Activated naive CD4-positive, alpha-beta T cell treated with anti-CD3 and anti-CD28 coated beads, Interleukin-2, amount 50 U/mL, for 24 hours (primary cell): ENCODE data around the gene MCOLN2.
"Not testable (repeated sequence)": the region's sequence is repeated elsewhere in the genome, so short reads cannot be mapped to it uniquely, and the experiment has no call there.

Experiments
- H3K27ac Mint-ChIP-seq: one replicate; pipeline ENCODE4 v1.8.0; 2021; ENCODE audit warnings: mild to moderate bottlenecking, mixed read lengths
- H3K27me3 Mint-ChIP-seq: one replicate; pipeline ENCODE4 v1.8.0; 2021; ENCODE audit warnings: mixed read lengths
- H3K36me3 Mint-ChIP-seq: one replicate; pipeline ENCODE4 v1.8.0; 2021; ENCODE audit warnings: mixed read lengths
- H3K4me1 Mint-ChIP-seq: one replicate; pipeline ENCODE4 v1.8.0; 2021; ENCODE audit warnings: mixed read lengths
- H3K4me3 Mint-ChIP-seq: one replicate; pipeline ENCODE4 v1.8.0; 2021; ENCODE audit warnings: mild to moderate bottlenecking, mixed read lengths
- H3K9me3 Mint-ChIP-seq: one replicate; pipeline ENCODE4 v1.8.0; 2021; ENCODE audit warnings: mixed read lengths

MCOLN2 gene

GRCh38 chr1:84997667-84998600 is 1.0 kb upstream of the MCOLN2 start:
- Mint-ChIP-seq H3K27ac (peak overlapping the region; percentile 73), H3K9me3 (no peaks in the 10 kb centered on the region), H3K27me3 (peaks cover 26% of the 10 kb centered on the region), H3K4me1 (peaks cover 15% of the 10 kb centered on the region), H3K4me3 (peak overlapping the region; percentile 90), H3K36me3 (peaks cover 1% of the 10 kb centered on the region)

- Mint-ChIP-seq H3K4me1 (peaks cover 15% of the 10 kb centered on the region), H3K9me3 (no peaks in the 10 kb centered on the region), H3K27ac (no peak overlapping the region), H3K4me3 (peak overlapping the region; percentile 85), H3K27me3 (peaks cover 22% of the 10 kb centered on the region), H3K36me3 (peaks cover 1% of the 10 kb centered on the region)
Observed at GRCh38 chr1:84995484-84996334, 1.2 kb downstream of the MCOLN2 start.

GRCh38 chr1:84991097-84991920 is 5.6 kb downstream of the MCOLN2 start:
- Mint-ChIP-seq H3K9me3 (no peaks in the 10 kb centered on the region), H3K27ac (no peak overlapping the region), H3K4me3 (no peak overlapping the region), H3K4me1 (peaks cover 9% of the 10 kb centered on the region), H3K36me3 (no peaks in the 10 kb centered on the region), H3K27me3 (no peaks in the 10 kb centered on the region)

GRCh38 chr1:84988588-84988987 is 8.3 kb downstream of the MCOLN2 start:
- H3K9me3 Mint-ChIP-seq, result no peaks in the 10 kb centered on the region
- peak overlapping the region; percentile 0 for H3K27ac Mint-ChIP-seq
- peak overlapping the region; percentile 31 for H3K4me3 Mint-ChIP-seq
- H3K36me3 Mint-ChIP-seq, result peaks cover 3% of the 10 kb centered on the region
- no peaks in the 10 kb centered on the region for H3K27me3 Mint-ChIP-seq
- H3K4me1 Mint-ChIP-seq, result peaks cover 9% of the 10 kb centered on the region

- not testable (repeated sequence) for H3K4me1 Mint-ChIP-seq, H3K4me3 Mint-ChIP-seq, H3K27me3 Mint-ChIP-seq, H3K36me3 Mint-ChIP-seq, H3K27ac Mint-ChIP-seq, H3K9me3 Mint-ChIP-seq
Observed at GRCh38 chr1:84986561-84986960, 10.4 kb downstream of the MCOLN2 start.

GRCh38 chr1:84985365-84985764 is 11.5 kb downstream of the MCOLN2 start:
- Mint-ChIP-seq H3K4me3 (no peak overlapping the region), H3K4me1 (peaks cover 9% of the 10 kb centered on the region), H3K36me3 (peaks cover 7% of the 10 kb centered on the region), H3K27me3 (peaks cover 5% of the 10 kb centered on the region), H3K27ac (no peak overlapping the region), H3K9me3 (peaks cover 11% of the 10 kb centered on the region)

- peaks cover 10% of the 10 kb centered on the region for H3K27me3 Mint-ChIP-seq
- peaks cover 9% of the 10 kb centered on the region for H3K36me3 Mint-ChIP-seq
- peaks cover 18% of the 10 kb centered on the region for H3K9me3 Mint-ChIP-seq
- H3K27ac Mint-ChIP-seq, result no peak overlapping the region
- no peak overlapping the region for H3K4me3 Mint-ChIP-seq
- no peaks in the 10 kb centered on the region for H3K4me1 Mint-ChIP-seq
Observed at GRCh38 chr1:84982395-84982794, 14.5 kb downstream of the MCOLN2 start.

- Mint-ChIP-seq H3K36me3 (peaks cover 4% of the 10 kb centered on the region), H3K27ac (no peak overlapping the region), H3K9me3 (peaks cover 7% of the 10 kb centered on the region), H3K4me3 (no peak overlapping the region), H3K4me1 (peaks cover 8% of the 10 kb centered on the region), H3K27me3 (peaks cover 5% of the 10 kb centered on the region)
Observed at GRCh38 chr1:84975035-84975434, 21.9 kb downstream of the MCOLN2 start.

- peaks cover 8% of the 10 kb centered on the region for H3K4me1 Mint-ChIP-seq
- no peaks in the 10 kb centered on the region for H3K9me3 Mint-ChIP-seq
- H3K36me3 Mint-ChIP-seq, result peaks cover 2% of the 10 kb centered on the region
- no peak overlapping the region for H3K27ac Mint-ChIP-seq
- no peaks in the 10 kb centered on the region for H3K27me3 Mint-ChIP-seq
- H3K4me3 Mint-ChIP-seq, result no peak overlapping the region
Observed at GRCh38 chr1:84973498-84974334, 23.2 kb downstream of the MCOLN2 start.

- H3K4me3 Mint-ChIP-seq, result no peak overlapping the region
- H3K4me1 Mint-ChIP-seq, result peaks cover 8% of the 10 kb centered on the region
- no peak overlapping the region for H3K27ac Mint-ChIP-seq
Observed at GRCh38 chr1:84972377-84972987, 24.4 kb downstream of the MCOLN2 start.

GRCh38 chr1:84971957-84972356 is 25.0 kb downstream of the MCOLN2 start:
- H3K4me3 Mint-ChIP-seq, result no peak overlapping the region
- peaks cover under 1% of the 10 kb centered on the region for H3K36me3 Mint-ChIP-seq
- no peaks in the 10 kb centered on the region for H3K27me3 Mint-ChIP-seq
- H3K9me3 Mint-ChIP-seq, result no peaks in the 10 kb centered on the region
- no peak overlapping the region for H3K27ac Mint-ChIP-seq
- peaks cover 8% of the 10 kb centered on the region for H3K4me1 Mint-ChIP-seq

More at GRCh38 chr1:84972377-84972987, 24.4 kb downstream of the MCOLN2 start:
- Mint-ChIP-seq H3K9me3 (no peaks in the 10 kb centered on the region), H3K27me3 (no peaks in the 10 kb centered on the region), H3K36me3 (peaks cover 2% of the 10 kb centered on the region)

- Mint-ChIP-seq H3K27me3 (no peaks in the 10 kb centered on the region), H3K4me1 (peaks cover 8% of the 10 kb centered on the region), H3K36me3 (no peaks in the 10 kb centered on the region), H3K4me3 (no peak overlapping the region), H3K27ac (no peak overlapping the region), H3K9me3 (no peaks in the 10 kb centered on the region)
Observed at GRCh38 chr1:84969489-84970250, 27.2 kb downstream of the MCOLN2 start.

- no peak overlapping the region for H3K4me3 Mint-ChIP-seq
- H3K27me3 Mint-ChIP-seq, result no peaks in the 10 kb centered on the region
- H3K36me3 Mint-ChIP-seq, result no peaks in the 10 kb centered on the region
- H3K27ac Mint-ChIP-seq, result no peak overlapping the region
- H3K4me1 Mint-ChIP-seq, result peaks cover 8% of the 10 kb centered on the region
- no peaks in the 10 kb centered on the region for H3K9me3 Mint-ChIP-seq
Observed at GRCh38 chr1:84968865-84969264, 28.0 kb downstream of the MCOLN2 start.

- Mint-ChIP-seq H3K27me3 (no peaks in the 10 kb centered on the region), H3K36me3 (no peaks in the 10 kb centered on the region), H3K4me3 (no peak overlapping the region), H3K27ac (no peak overlapping the region), H3K9me3 (no peaks in the 10 kb centered on the region), H3K4me1 (peaks cover 8% of the 10 kb centered on the region)
Observed at GRCh38 chr1:84968101-84968500, 28.8 kb downstream of the MCOLN2 start.
